ENCODE results near the gene SSNA1.

DNA sequence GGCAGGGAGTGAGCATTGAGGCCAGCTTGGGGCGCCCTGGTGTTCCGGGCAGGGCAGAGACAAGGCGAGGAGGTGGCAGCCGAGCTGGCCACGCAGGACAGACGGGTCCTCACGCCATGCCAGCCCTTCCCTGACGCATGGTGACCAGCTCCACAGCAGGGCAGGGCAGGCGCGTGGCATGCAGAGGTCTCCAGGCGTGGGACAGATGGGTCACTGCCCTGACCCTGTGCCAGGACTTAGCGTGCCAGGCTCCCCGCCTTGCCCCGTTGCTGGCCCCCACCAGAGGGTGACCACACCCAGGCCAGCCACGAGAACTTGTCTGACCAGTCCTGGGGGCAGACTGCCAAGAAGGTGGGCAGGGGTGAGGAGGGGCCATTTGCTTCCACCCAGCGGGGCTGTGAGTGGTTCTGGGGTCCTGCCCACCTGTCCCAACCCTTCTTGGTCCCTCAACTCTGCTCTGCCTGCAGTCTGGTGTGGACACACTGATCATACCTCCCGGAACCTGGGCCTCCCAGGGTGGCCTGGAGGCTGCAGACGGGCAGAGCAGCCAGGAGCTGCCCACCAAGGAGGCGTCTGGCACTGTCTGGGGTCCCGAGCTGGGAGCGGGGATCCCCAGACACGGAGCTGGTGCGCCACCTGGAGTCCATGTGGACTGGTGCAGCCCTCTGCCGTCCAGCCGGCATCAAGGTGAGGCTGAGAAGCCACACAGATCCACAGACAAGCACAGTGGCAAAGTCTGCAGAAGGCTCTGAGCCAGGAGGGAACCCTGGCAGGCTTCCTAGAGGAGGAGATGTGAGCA lies 38.8 kb downstream of the SSNA1 start, which contains the start of gene RNF224:
- TF ChIP-seq CTCF (IDR thresholded peaks at IDR 0.05) = peak; percentile 74 to 95 (median 86)
- no peak for TF ChIP-seq POLR2A (IDR thresholded peaks at IDR 0.05; ENCODE audit: low read depth)
- peak in 1 of 2 donors; percentile 19 for TF ChIP-seq POLR2AphosphoS5 (IDR thresholded peaks at IDR 0.05)
